Adrenal gland (tissue), 12 donors: ENCODE measurements around the gene DDR1. TPM values are rescaled to one million over a fixed set of nuclear protein-coding genes. Genes with fewer than 3 reads are reported as not detected.

Experiments
- DNase-seq, 7 donors: peaks; one replicate each; pipeline ENCODE4 v3.0.0-alpha.2; 2019 to 2020
- H3K27ac ChIP-seq, 5 donors: fragments of 200-600 bp; sonication (generic) in 4 of 5; 1 replicate in 3 of 5; 2 replicates in 2 of 5; pipeline versions ENCODE4 v1.5.1 to v1.8.0; 2016 to 2020; ENCODE audit warnings: mild to moderate bottlenecking in 1 of 5
- H3K27me3 ChIP-seq: fragments of 200-600 bp; 2 replicates; pipeline ENCODE4 v1.8.0; 2021
- H3K36me3 ChIP-seq, 2 donors: fragments of 200-600 bp; replicated peaks in 1 of 2; 1 replicate in 1 of 2; 2 replicates in 1 of 2; pipeline versions ENCODE4 v1.5.1 to v1.8.0; 2018 to 2022
- H3K4me1 ChIP-seq, 2 donors: fragments of 200-600 bp; replicated peaks in 1 of 2; 1 replicate in 1 of 2; 2 replicates in 1 of 2; pipeline versions ENCODE4 v1.5.1 to v1.8.0; 2018 to 2021
- H3K4me3 ChIP-seq, 4 donors: fragments of 200-600 bp; sonication (generic) in 3 of 4; one replicate each; pipeline ENCODE4 v1.5.1; 2016 to 2018
- H3K9me3 ChIP-seq, 3 donors: fragments of 200-600 bp; sonication (generic) in 1 of 3; replicated peaks in 1 of 3; 1 replicate in 2 of 3; 2 replicates in 1 of 3; pipeline versions ENCODE4 v1.5.1 to v1.8.0; 2016 to 2021
- CTCF ChIP-seq, 6 experiments: fragments of 450-650 bp in 4 of 6; fragments of 200-600 bp in 2 of 6; sonication (generic) in 1 of 6; IDR thresholded peaks; 1 replicate in 5 of 6; 2 replicates in 1 of 6; pipeline versions ENCODE4 v1.5.1 to v1.8.0; 2016 to 2021; ENCODE audit warnings: antibody characterized with exemption in 6 of 6, mild to moderate bottlenecking in 2 of 6, moderate library complexity in 1 of 6
- POLR2A ChIP-seq, 2 donors: fragments of 450-650 bp; IDR thresholded peaks; one replicate each; pipeline ENCODE4 v1.6.1; 2017; ENCODE audit warnings: antibody characterized with exemption in 2 of 2, mild to moderate bottlenecking in 2 of 2, moderate library complexity in 1 of 2
- WGBS, 4 donors: extraction: QIAGEN DNeasy Blood & Tissue Kit in 2 of 4; methylation state at CpG; one replicate each; pipeline versions ENCODE4 v1.1.5 to v1.1.7; 2013 to 2017; 5-methylcytosine and 5-hydroxymethylcytosine counted together
- intact Hi-C, 2 donors: fragments of 100-400 bp; cut with DNase I; formaldehyde crosslinking; loops; one replicate each; pipeline versions ENCODE4 v1.14.1 to v1.15.0; 2022 to 2023
- polyA plus RNA-seq, 3 donors: library from polyadenylated mRNA; stranded (reverse); fragments of 200-250 nt in 2 of 3; fragments of 350-450 nt in 1 of 3; fragmentation: Illumina TruSeq in 1 of 3; extraction: RNeasy Lipid Tissue Mini Kit (QIAGEN cat#74804) in 1 of 3; gene quantifications; one replicate each; pipeline ENCODE4 v1.2.3, GENCODE V29; 2013 to 2014
- total RNA-seq, 9 donors: library from RNA; depleted of rRNA in 4 of 9; stranded (reverse); fragments of >200 nt in 4 of 9; fragments of 120-200 nt in 1 of 9; fragmentation: NEBNext Ultra II Directional in 1 of 9; extraction: Animal tissue kit (Norgen Biotek cat#: 25700) in 1 of 9; gene quantifications; one replicate each; pipeline versions ENCODE4 v1.1.0 to v1.2.4, GENCODE V29; 2013 to 2023
- donor health status: healthy with polysubstance abuse.
- donor health status: Bipolar disorder and iron deficiency.
- donor health status: DM: yes; HTN: yes; CAD: no.
- donor health status: DM: no; HTN: no; CAD: no.
- donor health status: DM: no; HTN: no; CAD: no.
- donor health status: DM: yes; HTN: yes; CAD: no.

The DDR1 gene
- total and polyA plus RNA-seq, 12 donors, result 18.0 to 239 (median 63.9) TPM

DNA sequence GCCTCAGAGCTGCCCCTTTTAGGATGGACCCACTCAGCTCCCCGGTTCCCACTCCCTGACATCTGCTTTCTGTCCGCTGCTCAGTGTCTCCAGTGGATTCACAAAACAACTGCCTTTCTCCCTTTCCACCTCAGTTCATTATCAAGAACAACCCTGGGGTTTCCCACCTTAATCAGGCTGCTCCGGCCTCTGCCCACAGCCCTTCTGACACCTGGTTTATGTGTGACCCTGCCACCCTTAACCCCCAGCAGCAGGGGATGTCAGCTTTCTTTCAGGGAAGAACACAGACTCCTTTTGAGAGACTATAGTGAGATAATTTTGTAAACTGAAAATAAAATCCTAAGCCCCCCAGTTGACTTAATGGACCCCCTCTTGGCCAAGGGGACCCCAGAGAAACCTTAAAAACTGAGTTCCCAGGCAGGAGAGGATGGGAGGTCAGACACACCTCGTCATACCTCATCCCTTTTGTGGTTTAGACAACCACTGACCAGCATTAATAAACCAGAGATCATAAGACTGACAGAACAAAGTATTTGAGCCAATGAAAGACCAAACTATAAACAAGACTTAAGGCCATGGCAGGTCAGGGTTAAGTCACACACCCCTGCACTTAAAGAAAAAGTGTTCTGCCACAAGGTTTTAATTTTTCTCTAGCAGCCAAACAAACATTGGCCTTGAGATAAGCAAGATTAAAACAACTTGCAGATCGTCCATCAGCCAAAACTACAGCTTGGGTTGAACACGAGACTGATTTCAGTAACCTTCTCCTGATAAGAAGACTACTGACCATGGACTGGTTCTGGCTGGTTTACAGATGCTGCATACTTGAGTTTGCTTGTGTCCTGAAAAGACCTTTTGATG is 42.4 kb upstream of the DDR1 start:
- peaks cover 0 to 19% of the 10 kb centered on the region in 2 donors for H3K4me1 ChIP-seq
- no peak overlapping the region for H3K4me3 ChIP-seq
- H3K27ac ChIP-seq, result no peak overlapping the region
- intact Hi-C loops, result no loop called here
- H3K9me3 ChIP-seq, result no peaks in the 10 kb centered on the region
- no peaks in the 10 kb centered on the region for H3K27me3 ChIP-seq
- WGBS, 4 donors, result 55 to 61% (median 57%) methylated on average over 6 of the region's 6 CpGs
- H3K36me3 ChIP-seq, result no peaks in the 10 kb centered on the region
- no peak for TF ChIP-seq CTCF (IDR thresholded peaks at IDR 0.05)
- TF ChIP-seq POLR2A (IDR thresholded peaks at IDR 0.05), result no peak
- DNase-seq, result peak in 5 of 7 donors; percentile 56 to 73 (median 69)

DNA sequence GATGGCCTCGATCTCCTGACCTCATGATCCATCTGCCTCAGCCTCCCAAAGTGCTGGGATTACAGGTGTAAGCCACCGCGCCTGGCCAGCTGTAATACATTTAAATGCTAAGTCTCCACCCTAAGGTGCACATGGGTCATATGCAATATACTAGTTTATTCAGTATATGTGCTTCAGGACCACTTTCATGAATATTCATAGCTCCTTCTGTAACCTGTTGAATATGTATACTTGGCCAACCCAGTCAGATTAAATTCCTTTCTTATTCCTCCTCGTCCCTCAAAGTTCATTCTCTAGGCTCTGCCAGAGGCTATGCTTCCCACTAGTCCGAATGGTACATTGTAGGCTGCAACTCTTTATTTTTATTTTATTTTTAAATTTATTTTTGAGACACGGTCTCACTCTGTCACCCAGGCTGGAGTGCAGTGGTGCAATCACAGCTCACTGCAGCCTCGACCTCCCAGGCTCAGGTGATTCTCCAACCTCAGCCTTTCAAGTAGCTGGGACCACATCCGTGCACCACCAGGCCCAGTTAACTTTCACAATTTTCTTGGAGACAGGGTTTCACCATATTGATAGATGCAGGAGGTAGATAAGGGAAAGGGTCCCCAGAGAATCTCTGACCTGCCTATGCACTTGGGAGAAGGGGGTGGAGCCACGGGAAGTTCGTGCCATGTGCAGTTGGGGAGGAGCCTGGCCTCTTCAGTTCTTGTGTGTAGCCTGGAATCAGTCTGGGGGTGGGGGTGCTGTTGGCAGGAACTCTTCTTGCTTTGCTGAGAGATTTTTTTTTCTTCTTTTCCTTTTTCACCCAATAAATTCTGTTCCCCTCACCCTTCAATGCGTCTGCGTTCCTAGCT is 41.3 kb upstream of the DDR1 start:
- intact Hi-C loops, result no loop called here
- H3K4me1 ChIP-seq, result peaks cover 0 to 19% of the 10 kb centered on the region in 2 donors
- H3K9me3 ChIP-seq, result no peaks in the 10 kb centered on the region
- H3K27me3 ChIP-seq, result no peaks in the 10 kb centered on the region
- H3K4me3 ChIP-seq, result no peak overlapping the region
- H3K36me3 ChIP-seq, result no peaks in the 10 kb centered on the region
- no peak overlapping the region for H3K27ac ChIP-seq
- WGBS, 4 donors, result 80 to 88% (median 83%) methylated on average over 12 of the region's 12 CpGs
- no peak for TF ChIP-seq POLR2A (IDR thresholded peaks at IDR 0.05)
- TF ChIP-seq CTCF (IDR thresholded peaks at IDR 0.05), result no peak
- no peak for DNase-seq

GRCh38 chr6:30843611-30843998 is 40.7 kb upstream of the DDR1 start:
- TF ChIP-seq POLR2A (IDR thresholded peaks at IDR 0.05), result no peak
- TF ChIP-seq CTCF (IDR thresholded peaks at IDR 0.05), result no peak
- intact Hi-C loops, result no loop called here
- Histone ChIP-seq H3K36me3 (no peaks in the 10 kb centered on the region), H3K4me3 (no peak overlapping the region), H3K9me3 (no peaks in the 10 kb centered on the region), H3K4me1 (peaks cover 0 to 19% of the 10 kb centered on the region in 2 donors), H3K27me3 (no peaks in the 10 kb centered on the region), H3K27ac (no peak overlapping the region)
- 71 to 80% (median 77%) methylated on average over 3 of the region's 3 CpGs for WGBS, 4 donors
- no peak for DNase-seq

- Histone ChIP-seq H3K27me3 (no peaks in the 10 kb centered on the region), H3K4me1 (peaks cover 0 to 19% of the 10 kb centered on the region in 2 donors), H3K4me3 (no peak overlapping the region), H3K36me3 (no peaks in the 10 kb centered on the region), H3K27ac (no peak overlapping the region), H3K9me3 (no peaks in the 10 kb centered on the region)
- DNase-seq, result no peak
- 69 to 94% (median 89%) methylated on average over 3 of the region's 3 CpGs for WGBS, 4 donors
- intact Hi-C loops, result no loop called here
- no peak for TF ChIP-seq POLR2A (IDR thresholded peaks at IDR 0.05)
- no peak for TF ChIP-seq CTCF (IDR thresholded peaks at IDR 0.05)
These were observed 40.2 kb upstream of the DDR1 start for GRCh38 chr6:30844118-30844535.
